Measurements from ENCODE around the gene C1QL1. TPM values are rescaled to one million over a fixed set of nuclear protein-coding genes. Genes with fewer than 3 reads are reported as not detected.

C1QL1 gene
- total and polyA plus RNA-seq, 9 of the 15 experiments (the other 6 are each of a cell fraction or from before 2014, with no cell fraction given), result 0.07 to 0.12 (median 0.09) TPM; not detected in 6

- 0 out of 2 replicates have a peak, but pooled peaks have one; percentile 47 for TF ChIP-seq ZBTB17 (CRISPR knock-in tag; IDR thresholded peaks at IDR 0.05)
- TF ChIP-seq HOXB6 (CRISPR knock-in tag; IDR thresholded peaks at IDR 0.05; ENCODE audit: borderline replicate concordance), result no peak
- TF ChIP-seq RREB1 (CRISPR knock-in tag; IDR thresholded peaks at IDR 0.05), result peak; percentile 41; the same call in 1 of the 2 replicates
- peak in 2 of 3 experiments; percentile 5 to 51 for TF ChIP-seq YY1 (IDR thresholded peaks at IDR 0.05; ENCODE audit: borderline replicate concordance in 1 of 3, control insufficient read depth in 1 of 3, extremely low read depth in 1 of 3, insufficient read depth in 3 of 3, insufficient read length in 1 of 3, insufficient replicate concordance in 2 of 3, low read depth in 1 of 3, low read length in 2 of 3)
- TF ChIP-seq HCFC1 (IDR thresholded peaks at IDR 0.05; ENCODE audit: low read depth, low read length), result peak; percentile 54; the same call in 1 of the 2 replicates
- TF ChIP-seq, protein P1, sequence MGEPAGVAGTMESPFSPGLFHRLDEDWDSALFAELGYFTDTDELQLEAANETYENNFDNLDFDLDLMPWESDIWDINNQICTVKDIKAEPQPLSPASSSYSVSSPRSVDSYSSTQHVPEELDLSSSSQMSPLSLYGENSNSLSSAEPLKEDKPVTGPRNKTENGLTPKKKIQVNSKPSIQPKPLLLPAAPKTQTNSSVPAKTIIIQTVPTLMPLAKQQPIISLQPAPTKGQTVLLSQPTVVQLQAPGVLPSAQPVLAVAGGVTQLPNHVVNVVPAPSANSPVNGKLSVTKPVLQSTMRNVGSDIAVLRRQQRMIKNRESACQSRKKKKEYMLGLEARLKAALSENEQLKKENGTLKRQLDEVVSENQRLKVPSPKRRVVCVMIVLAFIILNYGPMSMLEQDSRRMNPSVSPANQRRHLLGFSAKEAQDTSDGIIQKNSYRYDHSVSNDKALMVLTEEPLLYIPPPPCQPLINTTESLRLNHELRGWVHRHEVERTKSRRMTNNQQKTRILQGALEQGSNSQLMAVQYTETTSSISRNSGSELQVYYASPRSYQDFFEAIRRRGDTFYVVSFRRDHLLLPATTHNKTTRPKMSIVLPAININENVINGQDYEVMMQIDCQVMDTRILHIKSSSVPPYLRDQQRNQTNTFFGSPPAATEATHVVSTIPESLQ (CRISPR knock-in tag; IDR thresholded peaks at IDR 0.05), result peak; percentile 57; the same call in 1 of the 2 replicates
- TF ChIP-seq EP300 (IDR thresholded peaks at IDR 0.05; ENCODE audit: low read length), result 0 out of 2 replicates have a peak, but pooled peaks have one; percentile 3
- peak; percentile 87; the same call in 1 of the 2 replicates for TF ChIP-seq HMGXB4 (CRISPR knock-in tag; IDR thresholded peaks at IDR 0.05)
- TF ChIP-seq, protein P2, sequence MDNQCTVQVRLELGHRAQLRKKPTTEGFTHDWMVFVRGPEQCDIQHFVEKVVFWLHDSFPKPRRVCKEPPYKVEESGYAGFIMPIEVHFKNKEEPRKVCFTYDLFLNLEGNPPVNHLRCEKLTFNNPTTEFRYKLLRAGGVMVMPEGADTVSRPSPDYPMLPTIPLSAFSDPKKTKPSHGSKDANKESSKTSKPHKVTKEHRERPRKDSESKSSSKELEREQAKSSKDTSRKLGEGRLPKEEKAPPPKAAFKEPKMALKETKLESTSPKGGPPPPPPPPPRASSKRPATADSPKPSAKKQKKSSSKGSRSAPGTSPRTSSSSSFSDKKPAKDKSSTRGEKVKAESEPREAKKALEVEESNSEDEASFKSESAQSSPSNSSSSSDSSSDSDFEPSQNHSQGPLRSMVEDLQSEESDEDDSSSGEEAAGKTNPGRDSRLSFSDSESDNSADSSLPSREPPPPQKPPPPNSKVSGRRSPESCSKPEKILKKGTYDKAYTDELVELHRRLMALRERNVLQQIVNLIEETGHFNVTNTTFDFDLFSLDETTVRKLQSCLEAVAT (IDR thresholded peaks at IDR 0.05), result peak in 1 of 2 experiments; percentile 59; a peak in 1 of 4 replicates
- TF ChIP-seq PKNOX1 (IDR thresholded peaks at IDR 0.05), result peak; percentile 62
- TF ChIP-seq ZNF431 (CRISPR knock-in tag; IDR thresholded peaks at IDR 0.05), result peak; percentile 44; the same call in 1 of the 2 replicates
Observed at GRCh38 chr17:44947461-44948314, 20.4 kb downstream of the C1QL1 start, which contains the start of gene KIF18B (continued).

All from K562 (cell line).